Measurements from ENCODE around the gene POLR1E. TPM values are rescaled to one million over a fixed set of nuclear protein-coding genes. Genes with fewer than 3 reads are reported as not detected.

The POLR1E gene
- total and polyA plus RNA-seq, 9 of the 15 experiments (the other 6 are each of a cell fraction or from before 2014, with no cell fraction given) = 18.9 to 102 (median 74.4) TPM

GRCh38 chr9:37454238-37454637 lies 31.5 kb upstream of the POLR1E start (continued):
- no peak for TF ChIP-seq ZBTB11 (CRISPR knock-in tag; IDR thresholded peaks at IDR 0.05)

DNA sequence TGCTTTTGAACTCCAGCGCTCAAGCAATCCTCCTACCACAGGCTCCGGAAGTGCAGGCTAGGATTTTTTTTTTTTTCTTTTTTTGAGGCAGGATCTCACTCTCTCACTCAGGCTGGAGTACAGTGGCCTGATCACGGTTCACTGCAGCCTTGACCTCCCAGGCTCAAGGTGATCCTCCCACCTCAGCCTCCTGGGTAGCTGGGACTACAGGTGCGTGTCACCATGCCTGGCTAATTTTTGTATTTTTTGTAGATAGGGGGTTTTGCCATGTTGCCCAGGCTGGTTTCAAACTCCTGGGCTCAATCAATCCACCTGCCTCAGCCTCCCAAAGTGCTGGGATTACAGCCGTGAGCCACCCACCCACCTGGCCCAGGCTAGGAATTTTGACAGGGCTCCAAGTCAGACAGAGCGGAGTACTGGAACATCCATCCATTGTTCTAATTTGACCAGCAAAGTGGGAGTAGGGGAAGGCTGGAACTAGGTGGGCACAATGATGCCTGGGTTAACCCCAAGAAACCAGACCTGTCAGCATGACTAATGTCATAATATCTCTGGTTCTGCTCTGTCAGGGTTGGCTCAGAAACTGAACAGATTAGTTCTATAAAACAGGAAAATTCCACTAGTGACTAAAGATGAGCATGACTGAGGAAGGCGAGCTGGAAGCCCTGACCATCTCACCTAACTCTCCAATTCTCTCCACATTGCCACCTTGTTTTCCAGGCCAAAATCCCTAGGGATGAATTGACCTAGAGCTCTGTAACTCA lies 29.7 kb upstream of the POLR1E start:
- H3K79me2 ChIP-seq (ENCODE audit: control insufficient read depth, insufficient read depth, low read length) = peaks cover 90% of the 10 kb centered on the region
- intact Hi-C loops (cut with micrococcal nuclease) = no loop called here
- CTCF ChIA-PET (ENCODE audit: low intra/inter-chr PET ratio) = interaction anchor here (0.7 kb wide), 1 partner anchor 8 kb away, joined by 6 read pairs; no protein-coding TSS in a partner anchor
- H2AFZ ChIP-seq (ENCODE audit: low read depth, low read length) = no peak overlapping the region
- DNase-seq (ENCODE audit: extremely low read depth in 1 of 4, low spot score in 3 of 4) (no peak), FAIRE-seq (no peak), ATAC-seq (no peak)
- no peak overlapping the region for H3K4me3 ChIP-seq
- no peaks in the 10 kb centered on the region for H3K9me1 ChIP-seq (ENCODE audit: control insufficient read depth, insufficient read depth, low read length)
- BruUV-seq (replicated peaks) = no TSS peak
- no peak overlapping the region for H3K9ac ChIP-seq (ENCODE audit: insufficient read depth in 1 of 2, low read depth in 2 of 2, low read length in 2 of 2)
- H3K9me3 ChIP-seq (replicated peaks; ENCODE audit: control insufficient read depth, insufficient read depth, low read depth, low read length) = 0 out of 2 replicates have a peak, but pooled peaks cover 2% of the 10 kb centered on the region
- in situ Hi-C loops (cut with MboI) = no loop called here
- no peak overlapping the region for H3K4me2 ChIP-seq (ENCODE audit: insufficient read depth, low read length)
- peaks cover 7% of the 10 kb centered on the region; the same call in 1 of the 3 replicates for H3K36me3 ChIP-seq (ENCODE audit: control insufficient read depth, insufficient read depth, low read length)
- H4K20me1 ChIP-seq (replicated peaks; ENCODE audit: control insufficient read depth, insufficient read depth, low read length) = peaks cover 11% of the 10 kb centered on the region
- H3K27ac ChIP-seq (ENCODE audit: extremely low read depth, low read depth, low read length) = no peak overlapping the region
- H3K27me3 ChIP-seq (ENCODE audit: control insufficient read depth in 2 of 2, insufficient read depth in 2 of 2, low read length in 2 of 2) = no peaks in the 10 kb centered on the region
- WGBS (ENCODE audit: insufficient coverage, low coverage, missing lambda C conversion rate) = 81% methylated on average over 6 of the region's 7 CpGs
- POLR2A ChIA-PET = interaction anchor here (0.9 to 1.2 kb wide), 5 partner anchors 10 to 22 kb away, joined by 3 to 6 read pairs (median 5); no protein-coding TSS in a partner anchor
- peaks cover 0 to 6% of the 10 kb centered on the region in 2 experiments; a peak in 2 of 5 replicates for H3K4me1 ChIP-seq (replicated peaks in 1 of 2; ENCODE audit: control insufficient read depth in 2 of 2, insufficient read depth in 2 of 2, low read length in 2 of 2)
- TF ChIP-seq SMAD3 (CRISPR knock-in tag; conservative IDR thresholded peaks at IDR 0.05) (no peak), HMGXB4 (CRISPR knock-in tag; IDR thresholded peaks at IDR 0.05) (no peak), ZKSCAN1 (IDR thresholded peaks at IDR 0.05; ENCODE audit: low read depth, low read length) (no peak), SFPQ (IDR thresholded peaks at IDR 0.05; ENCODE audit: low read depth, low read length) (no peak), NR3C1 (CRISPR knock-in tag; IDR thresholded peaks at IDR 0.05) (no peak), ZNF146 (CRISPR knock-in tag; IDR thresholded peaks at IDR 0.05; ENCODE audit: unreplicated experiment) (no peak), PCBP1 (IDR thresholded peaks at IDR 0.05; ENCODE audit: low read depth, low read length, poor library complexity, severe bottlenecking) (no peak), NFYB (IDR thresholded peaks at IDR 0.05; ENCODE audit: extremely low read depth, insufficient read length) (no peak), POLR3G (IDR thresholded peaks at IDR 0.05; ENCODE audit: extremely low read depth, insufficient read length, insufficient replicate concordance) (no peak), SETDB1 (IDR thresholded peaks at IDR 0.05; ENCODE audit: low read length) (no peak)

Measured in K562 (cell line).